Naive thymus-derived CD4-positive, alpha-beta T cell (primary cell): ENCODE measurements around the gene HBG2. TPM values are rescaled to one million over a fixed set of nuclear protein-coding genes. Genes with fewer than 3 reads are reported as not detected.

Experiments
- ATAC-seq: fragments of 150-1000 bp; cut with Tn5 transposase; 2 replicates; pipeline ENCODE4 v1.10.0; 2021; ENCODE audit warnings: mild to moderate bottlenecking, moderate library complexity
- CTCF ChIA-PET: fragments of 350-600 bp; sonication (Branson Sonifier 250); formaldehyde crosslinking; loops from one replicate; lab custom pipeline; 2021; ENCODE audit warnings: antibody characterized with exemption; lab: Charles Lee
- POLR2A ChIA-PET: fragments of 350-600 bp; sonication (Branson Sonifier 250); formaldehyde crosslinking; loops from one replicate; lab custom pipeline; 2021; ENCODE audit warnings: antibody characterized with exemption, inconsistent platforms; lab: Charles Lee
- DNase-seq, 9 donors: peaks; one replicate each; pipeline versions ENCODE4 v3.0.0 to v3.0.0-alpha.2; 2020 to 2022; ENCODE audit warnings: mixed read lengths in 1 of 9
- H3K27ac ChIP-seq: one replicate; pipeline ENCODE4 v1.7.0; 2013; ENCODE audit warnings: mild to moderate bottlenecking, low read depth, low read length, moderate library complexity
- H3K27me3 ChIP-seq, 2 donors: one replicate each; pipeline ENCODE4 v1.7.0; 2013; ENCODE audit warnings: low read length in 2 of 2, mild to moderate bottlenecking in 2 of 2, moderate library complexity in 2 of 2; ENCODE audit not compliant: control insufficient read depth in 2 of 2, insufficient read depth in 2 of 2
- H3K36me3 ChIP-seq, 3 experiments: 1 replicate in 2 of 3; 2 replicates in 1 of 3; pipeline ENCODE4 v1.7.0; 2013; ENCODE audit warnings: low read length in 3 of 3, mild to moderate bottlenecking in 3 of 3, moderate library complexity in 1 of 3; ENCODE audit not compliant: insufficient read depth in 3 of 3, control insufficient read depth in 2 of 3
- H3K4me1 ChIP-seq, 2 donors: one replicate each; pipeline ENCODE4 v1.7.0; 2013; ENCODE audit warnings: low read length in 2 of 2, mild to moderate bottlenecking in 2 of 2, moderate library complexity in 1 of 2; ENCODE audit not compliant: control insufficient read depth in 2 of 2, insufficient read depth in 2 of 2
- H3K4me3 ChIP-seq: 2 replicates; pipeline ENCODE4 v1.7.0; 2013; ENCODE audit warnings: mild to moderate bottlenecking, low read length
- H3K9me3 ChIP-seq, 3 experiments: 1 replicate in 2 of 3; 2 replicates in 1 of 3; pipeline ENCODE4 v1.7.0; 2013; ENCODE audit warnings: low read length in 3 of 3; ENCODE audit not compliant: control insufficient read depth in 2 of 3
- H3K27ac Mint-ChIP-seq, 9 donors: one replicate each; pipeline ENCODE4 v1.8.0; 2020 to 2022; ENCODE audit warnings: mixed read lengths in 9 of 9, mild to moderate bottlenecking in 8 of 9, moderate library complexity in 5 of 9, inconsistent platforms in 2 of 9
- H3K27me3 Mint-ChIP-seq, 5 donors: one replicate each; pipeline ENCODE4 v1.8.0; 2021 to 2022; ENCODE audit warnings: mixed read lengths in 5 of 5, mild to moderate bottlenecking in 1 of 5
- H3K36me3 Mint-ChIP-seq, 5 donors: one replicate each; pipeline ENCODE4 v1.8.0; 2020 to 2022; ENCODE audit warnings: mixed read lengths in 5 of 5, mild to moderate bottlenecking in 3 of 5, inconsistent platforms in 1 of 5
- H3K4me1 Mint-ChIP-seq, 7 donors: one replicate each; pipeline ENCODE4 v1.8.0; 2020 to 2022; ENCODE audit warnings: mixed read lengths in 7 of 7, mild to moderate bottlenecking in 3 of 7, inconsistent platforms in 1 of 7
- H3K4me3 Mint-ChIP-seq, 10 donors: one replicate each; pipeline ENCODE4 v1.8.0; 2020 to 2022; ENCODE audit warnings: mild to moderate bottlenecking in 10 of 10, mixed read lengths in 10 of 10, moderate library complexity in 6 of 10, inconsistent platforms in 2 of 10
- H3K9me3 Mint-ChIP-seq, 11 donors: one replicate each; pipeline ENCODE4 v1.8.0; 2020 to 2022; ENCODE audit warnings: mixed read lengths in 11 of 11, mild to moderate bottlenecking in 4 of 11, inconsistent platforms in 1 of 11, moderate library complexity in 1 of 11
- intact Hi-C, 2 donors: fragments of 100-400 bp; cut with micrococcal nuclease; formaldehyde crosslinking; loops; one replicate each; pipeline ENCODE4 v1.15.1; 2023
- polyA plus RNA-seq, 2 donors: library from polyadenylated mRNA; unstranded; fragments of 300-500 nt; fragmentation: Illumina TruSeq; gene quantifications; one replicate each; pipeline ENCODE4 v1.2.3, GENCODE V29; 2021
- total RNA-seq, 6 experiments: library from RNA in 5 of 6; stranded (reverse) in 5 of 6; gene quantifications; 1 replicate in 5 of 6; 2 replicates in 1 of 6; pipeline ENCODE4 v1.2.3 and lab custom pipeline; 2021 to 2026

The HBG2 gene
- total and polyA plus RNA-seq, 7 experiments from 2014 or later: not detected

DNA sequence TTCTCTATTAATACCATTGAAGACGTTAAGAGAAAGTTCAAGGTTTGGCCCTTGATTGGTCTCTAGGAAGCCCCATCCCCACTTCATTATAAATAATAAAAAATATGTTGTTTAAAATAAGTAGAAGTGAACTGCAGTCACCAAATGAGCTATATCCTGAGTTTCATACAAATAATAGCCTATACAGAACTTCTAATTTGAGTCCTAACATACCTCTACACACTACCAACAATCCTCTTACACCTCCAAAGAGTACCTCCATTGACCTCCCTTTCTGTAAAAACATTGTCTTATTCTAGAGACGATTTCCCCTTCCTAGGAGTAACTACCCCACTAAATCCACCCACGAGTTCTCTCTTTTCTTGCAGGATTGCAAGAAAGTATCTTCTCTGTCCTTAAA, 13.1 kb downstream of the HBG2 start:
- no peaks in the 10 kb centered on the region for H3K4me1 ChIP-seq
- no peak overlapping the region for H3K27ac ChIP-seq
- ChIA-PET POLR2A (no interaction called here), CTCF (no interaction called here)
- no peaks in the 10 kb centered on the region for H3K9me3 ChIP-seq
- H3K4me3 Mint-ChIP-seq: no peak overlapping the region
- no peaks in the 10 kb centered on the region for H3K4me1 Mint-ChIP-seq
- no peaks in the 10 kb centered on the region for H3K36me3 Mint-ChIP-seq
- H3K27ac Mint-ChIP-seq: no peak overlapping the region
- intact Hi-C loops: no loop called here
- no peak overlapping the region for H3K4me3 ChIP-seq
- H3K27me3 ChIP-seq: peaks cover 0 to 3% of the 10 kb centered on the region in 2 donors
- peaks cover 0 to 1% (median 0%) of the 10 kb centered on the region in 11 donors for H3K9me3 Mint-ChIP-seq
- ATAC-seq (no peak), DNase-seq (no peak)
- H3K27me3 Mint-ChIP-seq: peaks cover 3 to 34% (median 22%) of the 10 kb centered on the region in 5 donors
- no peaks in the 10 kb centered on the region for H3K36me3 ChIP-seq

- DNase-seq: no peak
- CTCF ChIA-PET: no interaction called here
- no peak overlapping the region for H3K4me3 Mint-ChIP-seq
- no peak overlapping the region for H3K27ac Mint-ChIP-seq
- ATAC-seq: no peak
- POLR2A ChIA-PET: no interaction called here
- no peaks in the 10 kb centered on the region for H3K9me3 ChIP-seq
- no peaks in the 10 kb centered on the region for H3K36me3 Mint-ChIP-seq
- H3K27me3 ChIP-seq: peaks cover 0 to 3% of the 10 kb centered on the region in 2 donors
- no peaks in the 10 kb centered on the region for H3K36me3 ChIP-seq
- H3K9me3 Mint-ChIP-seq: peaks cover 0 to 1% (median 0%) of the 10 kb centered on the region in 11 donors
- H3K27ac ChIP-seq: no peak overlapping the region
- no peaks in the 10 kb centered on the region for H3K4me1 ChIP-seq
- peaks cover 6 to 35% (median 23%) of the 10 kb centered on the region in 5 donors for H3K27me3 Mint-ChIP-seq
- intact Hi-C loops: no loop called here
- H3K4me1 Mint-ChIP-seq: no peaks in the 10 kb centered on the region
- no peak overlapping the region for H3K4me3 ChIP-seq
These were observed 14.1 kb downstream of the HBG2 start for GRCh38 chr11:5240458-5240857.

GRCh38 chr11:5240056-5240455, 14.5 kb downstream of the HBG2 start:
- ATAC-seq: no peak
- DNase-seq: no peak
- H3K9me3 Mint-ChIP-seq: peaks cover 0 to 1% (median 0%) of the 10 kb centered on the region in 11 donors
- CTCF ChIA-PET: no interaction called here
- Histone ChIP-seq H3K9me3 (no peaks in the 10 kb centered on the region), H3K27ac (no peak overlapping the region), H3K27me3 (peaks cover 0 to 3% of the 10 kb centered on the region in 2 donors), H3K4me1 (no peaks in the 10 kb centered on the region), H3K4me3 (no peak overlapping the region), H3K36me3 (no peaks in the 10 kb centered on the region)
- H3K27me3 Mint-ChIP-seq: peaks cover 6 to 35% (median 20%) of the 10 kb centered on the region in 5 donors
- no peaks in the 10 kb centered on the region for H3K36me3 Mint-ChIP-seq
- POLR2A ChIA-PET: no interaction called here
- intact Hi-C loops: no loop called here
- no peaks in the 10 kb centered on the region for H3K4me1 Mint-ChIP-seq
- no peak overlapping the region for H3K27ac Mint-ChIP-seq
- H3K4me3 Mint-ChIP-seq: no peak overlapping the region

DNA sequence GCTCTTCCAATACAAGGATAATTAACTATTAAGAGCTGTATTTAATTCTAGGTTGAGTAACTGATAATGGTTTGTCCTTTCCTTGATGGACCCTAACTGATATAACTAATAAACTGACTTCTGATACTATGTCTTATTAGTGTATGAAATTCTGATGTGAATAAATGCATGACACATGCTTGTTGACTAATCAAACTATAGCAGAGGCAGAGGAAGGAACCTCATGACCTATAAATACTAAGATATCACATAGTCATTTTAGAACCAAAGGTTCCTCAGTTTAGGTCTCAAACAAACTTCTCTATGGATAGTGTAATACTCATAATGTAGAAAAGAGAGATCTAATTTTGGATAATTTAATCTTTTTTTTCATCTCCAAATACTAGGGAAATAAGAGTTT, 15.5 kb downstream of the HBG2 start:
- Histone ChIP-seq H3K4me1 (no peaks in the 10 kb centered on the region), H3K4me3 (no peak overlapping the region), H3K36me3 (no peaks in the 10 kb centered on the region), H3K9me3 (no peaks in the 10 kb centered on the region), H3K27me3 (peaks cover 0 to 3% of the 10 kb centered on the region in 2 donors), H3K27ac (no peak overlapping the region)
- ATAC-seq: no peak
- DNase-seq: no peak
- Mint-ChIP-seq H3K27ac (no peak overlapping the region), H3K36me3 (no peaks in the 10 kb centered on the region), H3K9me3 (peaks cover 0 to 1% (median 0%) of the 10 kb centered on the region in 11 donors), H3K4me1 (peaks cover 0 to 6% (median 0%) of the 10 kb centered on the region in 7 donors), H3K27me3 (peaks cover 6 to 31% (median 15%) of the 10 kb centered on the region in 5 donors), H3K4me3 (no peak overlapping the region)
- intact Hi-C loops: no loop called here
- ChIA-PET CTCF (no interaction called here), POLR2A (no interaction called here)

DNA sequence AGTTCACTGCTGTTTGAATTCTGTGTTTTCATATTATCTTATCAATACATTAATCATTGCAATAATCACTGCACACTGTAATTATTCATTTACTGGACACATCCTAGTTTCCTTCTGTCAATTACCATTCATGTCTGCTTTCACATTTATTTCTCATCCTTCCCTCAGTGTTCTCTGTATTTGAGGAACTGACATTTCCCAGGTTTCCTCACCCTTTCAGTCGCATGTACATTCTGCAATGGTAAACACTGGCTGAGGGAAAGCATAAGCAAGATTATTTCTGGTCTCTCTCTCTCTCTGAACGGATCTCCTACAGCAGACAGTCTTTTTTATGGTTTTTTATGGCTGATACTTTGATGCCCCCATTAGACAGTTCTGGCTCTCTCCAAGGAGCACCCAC, 16.1 kb downstream of the HBG2 start:
- Histone ChIP-seq H3K4me1 (no peaks in the 10 kb centered on the region), H3K9me3 (no peaks in the 10 kb centered on the region), H3K27me3 (peaks cover 0 to 3% of the 10 kb centered on the region in 2 donors), H3K36me3 (no peaks in the 10 kb centered on the region), H3K4me3 (no peak overlapping the region), H3K27ac (no peak overlapping the region)
- peaks cover 0 to 6% (median 0%) of the 10 kb centered on the region in 7 donors for H3K4me1 Mint-ChIP-seq
- H3K4me3 Mint-ChIP-seq: no peak overlapping the region
- DNase-seq (no peak), ATAC-seq (no peak)
- H3K27me3 Mint-ChIP-seq: peaks cover 6 to 31% (median 15%) of the 10 kb centered on the region in 5 donors
- H3K36me3 Mint-ChIP-seq: no peaks in the 10 kb centered on the region
- ChIA-PET CTCF (no interaction called here), POLR2A (no interaction called here)
- intact Hi-C loops: no loop called here
- H3K27ac Mint-ChIP-seq: no peak overlapping the region
- peaks cover 0 to 1% (median 0%) of the 10 kb centered on the region in 11 donors for H3K9me3 Mint-ChIP-seq

DNA sequence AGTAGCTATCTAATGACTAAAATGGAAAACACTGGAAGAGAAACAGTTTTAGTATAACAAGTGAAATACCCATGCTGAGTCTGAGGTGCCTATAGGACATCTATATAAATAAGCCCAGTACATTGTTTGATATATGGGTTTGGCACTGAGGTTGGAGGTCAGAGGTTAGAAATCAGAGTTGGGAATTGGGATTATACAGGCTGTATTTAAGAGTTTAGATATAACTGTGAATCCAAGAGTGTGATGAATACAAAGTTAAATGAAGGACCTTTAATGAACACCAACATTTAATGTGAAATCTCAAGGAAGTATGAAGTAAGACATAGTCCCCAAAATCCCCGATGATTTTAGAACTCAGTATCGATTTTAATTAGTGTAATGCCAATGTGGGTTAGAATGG, 17.2 kb downstream of the HBG2 start:
- ChIA-PET POLR2A (no interaction called here), CTCF (no interaction called here)
- Histone ChIP-seq H3K4me3 (no peak overlapping the region), H3K4me1 (no peaks in the 10 kb centered on the region), H3K9me3 (no peaks in the 10 kb centered on the region), H3K27me3 (peaks cover 0 to 3% of the 10 kb centered on the region in 2 donors), H3K36me3 (no peaks in the 10 kb centered on the region), H3K27ac (no peak overlapping the region)
- H3K36me3 Mint-ChIP-seq: no peaks in the 10 kb centered on the region
- H3K27me3 Mint-ChIP-seq: peaks cover 6 to 31% (median 15%) of the 10 kb centered on the region in 5 donors
- ATAC-seq (no peak), DNase-seq (no peak)
- no peak overlapping the region for H3K27ac Mint-ChIP-seq
- intact Hi-C loops: no loop called here
- H3K9me3 Mint-ChIP-seq: peaks cover 0 to 1% (median 0%) of the 10 kb centered on the region in 11 donors
- peaks cover 0 to 6% (median 0%) of the 10 kb centered on the region in 7 donors for H3K4me1 Mint-ChIP-seq
- no peak overlapping the region for H3K4me3 Mint-ChIP-seq

DNA sequence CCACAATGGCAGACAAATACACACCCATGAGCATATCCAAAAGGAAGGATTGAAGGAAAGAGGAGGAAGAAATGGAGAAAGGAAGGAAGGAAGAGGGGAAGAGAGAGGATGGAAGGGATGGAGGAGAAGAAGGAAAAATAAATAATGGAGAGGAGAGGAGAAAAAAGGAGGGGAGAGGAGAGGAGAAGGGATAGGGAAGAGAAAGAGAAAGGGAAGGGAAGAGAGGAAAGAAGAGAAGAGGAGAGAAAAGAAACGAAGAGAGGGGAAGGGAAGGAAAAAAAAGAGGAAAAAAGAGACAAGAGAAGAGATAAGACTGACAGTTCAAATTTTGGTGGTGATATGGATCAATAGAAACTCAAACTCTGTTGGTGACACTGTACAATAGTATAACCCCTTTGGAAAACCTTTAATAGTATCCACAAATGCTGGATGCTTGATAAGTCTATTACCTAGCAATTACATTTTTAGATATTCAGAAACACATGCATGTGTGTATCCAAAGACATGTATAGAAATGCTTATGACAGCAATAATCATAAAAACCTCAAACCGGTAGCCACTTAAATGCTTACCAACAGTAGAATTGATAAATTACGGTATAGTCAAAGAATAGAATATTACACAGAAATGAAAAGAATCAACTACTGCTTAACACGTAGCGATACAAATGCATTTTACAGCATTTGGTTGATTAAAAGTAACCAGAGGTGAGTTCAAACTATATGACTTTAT, 19.1 kb downstream of the HBG2 start:
- ChIA-PET POLR2A (no interaction called here), CTCF (no interaction called here)
- Histone ChIP-seq H3K4me3 (no peak overlapping the region), H3K9me3 (no peaks in the 10 kb centered on the region), H3K27ac (no peak overlapping the region), H3K36me3 (no peaks in the 10 kb centered on the region), H3K4me1 (no peaks in the 10 kb centered on the region), H3K27me3 (no peaks in the 10 kb centered on the region)
- H3K27me3 Mint-ChIP-seq: peaks cover 5 to 31% (median 14%) of the 10 kb centered on the region in 5 donors
- no peak for ATAC-seq
- peaks cover 0 to 6% (median 0%) of the 10 kb centered on the region in 7 donors for H3K4me1 Mint-ChIP-seq
- no peak overlapping the region for H3K4me3 Mint-ChIP-seq
- H3K27ac Mint-ChIP-seq: no peak overlapping the region
- no peak for DNase-seq
- intact Hi-C loops: no loop called here
- no peaks in the 10 kb centered on the region for H3K36me3 Mint-ChIP-seq
- peaks cover 0 to under 1% (median 0%) of the 10 kb centered on the region in 11 donors for H3K9me3 Mint-ChIP-seq
